HG03060 (cell line): ENCODE results near the gene LYRM4.
"Not testable (repeated sequence)": the region's sequence is repeated elsewhere in the genome, so short reads cannot be mapped to it uniquely, and the experiment has no call there.

Source experiments
- ATAC-seq: cut with Tn5 transposase; IDR thresholded peaks from one replicate; pipeline ENCODE4 v1.9.1; 2021; ENCODE audit warnings: low read depth, moderate number of reproducible peaks; ENCODE audit not compliant: unreplicated experiment

LYRM4 gene

GRCh38 chr6:5125152-5126006 lies 135.4 kb downstream of the LYRM4 start:
- ATAC-seq = no peak

GRCh38 chr6:5124526-5124925 lies 136.2 kb downstream of the LYRM4 start:
- no peak for ATAC-seq

DNA sequence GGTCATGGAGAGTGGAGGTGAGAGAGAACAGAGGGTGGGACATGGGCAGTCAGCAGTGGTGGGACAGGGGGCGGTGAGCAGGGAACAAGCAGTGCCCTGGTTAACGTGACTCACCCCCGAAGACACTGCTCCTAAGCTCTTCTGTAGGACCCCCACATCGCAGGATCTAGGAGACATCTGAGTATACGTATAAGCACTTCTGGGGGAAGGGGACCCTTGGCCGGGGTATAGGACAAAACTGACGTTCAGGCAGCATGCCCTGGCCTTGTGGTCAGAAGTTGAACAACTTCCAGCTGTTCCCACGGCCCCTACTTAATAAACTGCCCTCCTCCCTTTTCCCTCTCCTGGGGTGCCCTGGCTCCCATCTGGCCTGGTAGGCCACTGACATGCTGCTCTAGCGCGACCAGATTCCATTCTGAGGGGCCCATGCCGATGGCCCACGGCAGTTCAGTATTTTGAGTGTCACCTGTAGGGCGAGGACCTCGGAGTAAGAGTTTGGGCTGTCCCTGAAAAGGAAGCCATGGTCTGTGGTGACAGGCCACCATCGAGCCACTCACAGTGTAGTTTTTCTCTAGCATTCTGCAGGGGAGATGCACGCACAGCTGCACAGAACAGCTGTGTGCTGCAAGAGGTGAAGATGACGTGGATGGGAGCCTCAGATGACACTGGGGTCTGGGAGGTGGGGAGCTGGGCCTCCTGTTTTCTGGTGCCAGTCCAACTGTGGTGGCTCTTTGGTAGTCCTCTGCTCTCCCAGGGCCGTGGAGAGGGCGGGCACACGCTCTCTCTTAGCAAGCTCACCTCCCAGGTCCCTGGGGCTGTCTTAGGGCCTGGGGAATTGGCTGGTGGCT lies 137.2 kb downstream of the LYRM4 start:
- ATAC-seq = no peak

DNA sequence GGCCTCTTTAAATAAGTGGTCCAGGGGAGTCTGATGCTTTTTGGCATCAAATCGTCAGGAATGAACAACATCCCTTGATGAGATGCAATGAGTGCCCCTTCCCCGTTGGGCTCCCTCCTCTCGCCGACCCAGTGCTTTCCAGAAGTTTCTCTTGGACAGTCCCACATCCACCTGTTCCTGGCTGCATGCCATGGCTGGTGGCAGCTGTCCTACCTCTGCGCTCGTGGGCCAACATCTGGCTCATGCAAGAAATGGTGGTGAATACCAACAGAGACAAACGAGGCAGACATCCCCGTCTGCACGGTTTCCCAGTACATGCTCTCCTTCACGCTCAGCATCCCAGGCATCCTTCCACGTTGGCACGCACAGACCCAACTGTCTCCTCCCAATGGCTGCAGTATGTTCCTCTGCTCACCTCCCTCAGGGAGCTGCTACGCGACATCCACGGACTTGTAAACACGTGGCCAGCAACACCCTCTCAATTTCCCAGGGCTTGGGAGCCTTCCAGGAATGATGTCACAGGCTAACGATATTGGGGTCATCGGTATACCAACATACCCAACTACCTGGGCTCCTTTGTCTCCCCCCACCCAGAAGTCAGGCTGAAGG lies 138.1 kb downstream of the LYRM4 start:
- no peak for ATAC-seq

DNA sequence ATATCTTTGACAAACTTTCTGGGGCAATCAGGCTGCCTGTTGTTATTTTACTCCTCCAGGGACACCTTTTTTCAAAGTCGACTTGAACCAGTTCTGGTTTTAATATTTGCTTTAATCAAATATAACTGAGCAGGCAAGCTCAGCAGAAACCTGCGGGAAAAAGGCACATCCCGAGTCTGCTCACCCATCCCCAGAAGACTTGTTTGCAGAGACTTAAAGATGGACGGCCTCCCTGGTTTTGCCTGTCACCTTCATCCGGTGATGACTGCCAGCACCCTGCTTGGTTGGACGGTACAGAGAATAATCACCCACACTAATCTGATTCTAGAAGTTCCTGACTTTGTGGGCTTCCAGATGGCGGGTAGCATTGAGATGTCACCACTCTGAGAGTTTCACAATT lies 138.8 kb downstream of the LYRM4 start:
- ATAC-seq = no peak

GRCh38 chr6:5121479-5121878 lies 139.3 kb downstream of the LYRM4 start:
- ATAC-seq = no peak

DNA sequence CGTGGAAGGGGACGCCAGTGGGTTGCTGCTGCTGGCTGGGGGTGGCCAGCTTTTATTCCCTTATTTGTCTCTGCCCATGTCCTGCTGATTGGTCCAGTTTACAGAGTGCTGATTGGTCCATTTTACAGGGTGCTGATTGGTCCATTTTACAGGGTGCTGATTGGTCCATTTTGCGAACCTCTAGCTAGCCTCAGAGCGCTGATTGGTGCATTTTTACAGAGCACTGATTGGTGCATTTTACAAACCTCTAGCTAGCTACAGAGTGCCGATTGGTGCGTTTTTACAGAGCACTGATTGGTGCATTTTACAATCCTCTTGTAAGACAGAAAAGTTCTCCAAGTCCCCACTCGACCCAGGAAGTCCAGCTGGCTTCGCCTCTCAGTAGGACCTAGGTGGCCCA lies 140.2 kb downstream of the LYRM4 start:
- not testable (repeated sequence) for ATAC-seq

- ATAC-seq = no peak
These were observed 140.7 kb downstream of the LYRM4 start for GRCh38 chr6:5120011-5120410.

GRCh38 chr6:5119090-5119951 lies 141.4 kb downstream of the LYRM4 start:
- ATAC-seq = no peak

DNA sequence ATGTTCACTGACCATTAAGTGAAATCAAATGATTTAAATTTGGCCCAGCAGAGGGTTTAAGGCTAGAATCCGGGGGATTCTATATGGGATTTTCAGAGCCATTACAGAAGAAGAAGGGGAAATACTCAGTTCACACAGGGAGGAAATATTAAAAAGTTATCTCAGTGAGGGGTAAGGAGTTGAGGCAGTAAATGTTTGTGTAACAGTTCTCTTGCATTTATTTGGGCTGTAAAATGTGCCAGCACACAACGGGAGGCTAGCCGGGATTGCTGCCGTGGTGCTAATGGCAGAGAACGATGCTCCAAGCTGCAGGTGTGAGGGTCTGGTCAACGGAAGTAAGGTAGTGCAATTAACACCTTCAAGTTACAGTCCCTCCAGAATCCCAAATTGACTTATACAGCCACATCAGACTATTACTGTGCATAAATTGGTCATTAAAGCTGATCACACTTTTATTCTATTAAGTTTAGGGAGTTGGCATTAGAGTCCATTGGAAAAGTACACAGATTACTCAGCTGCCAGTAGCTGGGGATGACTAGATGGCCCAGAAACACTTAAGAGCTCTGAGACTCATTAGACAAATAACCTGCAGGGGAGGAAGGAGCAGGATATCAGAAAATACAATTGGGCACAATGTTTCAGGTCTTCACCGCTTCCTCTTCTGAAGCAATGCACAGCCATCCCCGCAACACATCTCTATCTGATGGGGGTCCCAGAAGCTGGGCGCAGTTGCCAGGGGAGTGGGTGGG lies 144.3 kb downstream of the LYRM4 start:
- ATAC-seq = no peak

DNA sequence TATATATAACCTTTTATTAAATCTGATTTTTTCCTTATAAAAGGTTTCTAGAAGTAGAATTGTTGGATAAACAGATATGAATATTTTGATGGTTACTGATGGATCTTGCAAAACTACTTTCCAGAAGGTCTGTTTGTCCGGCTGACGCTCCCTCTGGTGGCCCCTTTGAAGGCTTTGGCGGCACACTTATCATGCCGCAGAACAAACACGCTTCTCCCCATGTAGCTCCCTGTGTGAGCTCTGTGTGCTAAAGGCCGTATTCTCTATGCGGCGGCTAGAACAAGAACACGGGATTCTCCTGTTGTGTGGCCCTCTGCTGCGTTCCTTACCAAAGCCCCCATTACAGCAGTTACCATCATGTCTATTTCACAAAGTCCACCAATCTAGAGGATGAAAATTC lies 145.6 kb downstream of the LYRM4 start:
- no peak for ATAC-seq

- no peak for ATAC-seq
These were observed 147.7 kb downstream of the LYRM4 start for GRCh38 chr6:5113096-5113495.

- no peak for ATAC-seq
These were observed 148.5 kb downstream of the LYRM4 start for GRCh38 chr6:5112066-5112799.

- ATAC-seq = no peak
These were observed 149.1 kb downstream of the LYRM4 start for GRCh38 chr6:5111626-5112025.

DNA sequence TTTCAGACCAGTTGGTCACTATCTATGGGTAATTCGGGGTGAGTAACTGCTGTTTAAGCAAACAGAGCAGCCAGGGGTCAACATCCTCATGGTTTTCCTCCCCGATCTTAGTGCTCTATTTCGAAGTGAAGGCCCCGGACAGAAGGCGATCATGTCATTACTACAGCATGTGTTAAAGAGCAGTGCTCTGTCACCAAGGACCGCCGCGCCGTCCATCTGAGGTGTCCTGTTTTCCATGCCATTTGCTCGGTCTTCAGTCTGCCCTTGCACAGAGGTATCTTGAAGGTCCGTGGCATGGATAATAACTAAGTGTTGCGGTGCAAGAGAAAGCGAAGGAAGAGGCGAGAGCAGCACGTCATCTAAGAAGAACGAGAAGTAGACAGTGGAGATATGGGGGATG lies 150.5 kb downstream of the LYRM4 start:
- ATAC-seq = no peak

DNA sequence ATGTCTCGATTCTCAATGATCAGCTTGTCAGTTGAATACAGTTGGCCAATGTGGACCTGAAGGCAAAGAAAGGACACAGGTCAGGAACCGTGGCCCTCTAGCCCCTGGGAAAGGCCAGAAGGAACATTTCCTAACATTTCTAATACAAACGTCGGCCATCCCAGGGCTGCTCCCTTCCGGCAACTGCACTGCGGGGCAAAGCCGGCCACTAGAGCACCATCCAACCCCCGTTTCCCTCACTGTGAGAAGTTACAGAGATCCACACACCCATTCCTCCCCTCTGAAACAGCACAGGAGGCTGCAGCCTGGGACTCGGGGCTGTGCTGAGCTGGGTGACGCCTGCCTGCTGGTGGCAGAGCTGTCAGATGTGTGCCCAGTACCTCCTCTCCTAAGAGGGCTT lies 151.3 kb downstream of the LYRM4 start:
- ATAC-seq = no peak

DNA sequence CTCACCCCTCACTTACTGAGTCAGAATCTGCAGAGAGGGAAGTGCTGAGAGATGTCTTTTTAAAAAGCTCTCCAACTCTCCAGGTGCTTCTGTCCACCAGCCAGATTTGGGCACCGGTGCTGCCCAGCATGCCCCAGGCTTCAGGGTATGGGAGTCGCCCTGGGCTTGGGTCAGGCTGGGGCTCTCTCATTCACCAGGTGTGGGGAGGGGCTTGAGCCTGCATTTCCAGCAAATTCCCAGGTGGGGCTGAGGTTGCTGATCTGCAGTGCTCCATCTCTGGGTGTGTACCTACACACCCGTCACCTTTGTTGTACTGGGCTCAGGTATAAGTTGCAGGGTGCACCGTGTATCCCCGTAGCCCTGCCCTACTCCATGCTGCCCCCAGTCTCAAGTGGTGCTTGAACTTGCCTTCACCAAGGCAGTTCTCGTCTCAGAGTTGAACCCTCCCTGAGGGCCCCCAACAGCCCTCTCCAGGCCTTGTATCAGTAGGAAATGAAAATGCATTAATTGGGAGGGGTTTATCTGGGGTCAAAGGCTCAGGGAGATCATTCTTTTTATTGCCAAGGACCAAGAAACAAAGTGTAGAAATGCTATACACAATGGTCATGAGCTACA lies 152.1 kb downstream of the LYRM4 start:
- ATAC-seq = no peak

GRCh38 chr6:5108068-5108467 lies 152.7 kb downstream of the LYRM4 start:
- no peak for ATAC-seq

DNA sequence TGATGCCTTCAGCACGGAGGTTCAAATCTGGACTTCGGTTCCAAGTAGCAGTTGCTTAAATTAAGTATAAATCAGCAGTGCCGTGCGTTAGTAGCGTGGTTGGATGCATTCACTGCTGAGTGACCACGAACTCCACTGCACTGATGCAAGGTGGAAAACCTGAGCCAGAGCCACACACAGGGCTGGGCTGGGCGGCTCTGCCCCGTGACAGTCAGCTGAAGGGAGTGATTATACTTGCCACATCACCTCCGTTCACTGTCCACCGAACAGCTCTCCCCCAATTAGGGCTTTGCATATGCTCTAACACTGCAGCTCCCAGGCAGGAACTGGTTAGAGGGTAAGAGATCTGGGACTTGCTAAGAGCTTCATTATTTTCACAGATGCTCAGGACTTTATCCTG lies 153.4 kb downstream of the LYRM4 start:
- ATAC-seq = no peak
